Measurements from ENCODE around the gene ARHGAP6. TPM values are rescaled to one million over a fixed set of nuclear protein-coding genes. Genes with fewer than 3 reads are reported as not detected.

The ARHGAP6 gene
- total and polyA plus RNA-seq, 9 of the 15 experiments (the other 6 are each of a cell fraction or from before 2014, with no cell fraction given) = 12.5 to 63.6 (median 41.8) TPM

DNA sequence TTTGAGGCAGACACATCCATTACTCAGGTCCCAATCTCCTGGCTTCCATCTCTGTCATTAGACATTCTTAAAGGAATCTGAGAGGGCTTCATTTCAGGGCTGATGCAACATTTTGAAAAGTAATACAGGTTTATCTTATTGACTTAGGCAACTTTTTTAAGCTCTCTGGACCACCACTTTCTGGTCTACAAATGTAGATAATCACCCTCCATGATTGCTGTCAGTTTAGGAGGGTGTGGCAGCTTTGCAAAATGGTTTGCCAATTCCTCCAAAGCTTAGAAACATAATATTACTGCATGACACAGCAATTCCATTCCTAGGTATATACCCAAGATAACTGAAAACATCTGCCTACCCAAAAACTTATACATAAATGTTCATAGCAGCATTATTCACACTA is 77.6 kb downstream of the ARHGAP6 start:
- in situ Hi-C loops (cut with MboI) (no loop called here), intact Hi-C loops (cut with micrococcal nuclease) (no loop called here)
- no peaks in the 10 kb centered on the region for H3K27me3 ChIP-seq (ENCODE audit: control insufficient read depth in 2 of 2, insufficient read depth in 2 of 2, low read length in 2 of 2)
- no peak overlapping the region for H3K27ac ChIP-seq (ENCODE audit: extremely low read depth, low read depth, low read length)
- FAIRE-seq (peak; percentile 19), DNase-seq (ENCODE audit: extremely low read depth in 1 of 4, low spot score in 3 of 4) (peak in 2 of 4 experiments; percentile 4 to 8), ATAC-seq (peak; percentile 86)
- no peak overlapping the region for H3K4me3 ChIP-seq
- H2AFZ ChIP-seq (ENCODE audit: low read depth, low read length) = no peak overlapping the region
- H3K9me3 ChIP-seq (replicated peaks; ENCODE audit: control insufficient read depth, insufficient read depth, low read depth, low read length) = no peaks in the 10 kb centered on the region
- POLR2A ChIA-PET = interaction anchor here (0.7 kb wide), 1 partner anchor 459 kb away, joined by 3 read pairs; no protein-coding TSS in a partner anchor
- H3K4me2 ChIP-seq (ENCODE audit: insufficient read depth, low read length) = no peak overlapping the region
- no peaks in the 10 kb centered on the region for H3K9me1 ChIP-seq (ENCODE audit: control insufficient read depth, insufficient read depth, low read length)
- BruUV-seq (replicated peaks) = no TSS peak
- no peaks in the 10 kb centered on the region for H4K20me1 ChIP-seq (replicated peaks; ENCODE audit: control insufficient read depth, insufficient read depth, low read length)
- H3K9ac ChIP-seq (ENCODE audit: insufficient read depth in 1 of 2, low read depth in 2 of 2, low read length in 2 of 2) = no peak overlapping the region
- no peaks in the 10 kb centered on the region for H3K36me3 ChIP-seq (ENCODE audit: control insufficient read depth, insufficient read depth, low read length)
- H3K79me2 ChIP-seq (ENCODE audit: control insufficient read depth, insufficient read depth, low read length) = no peaks in the 10 kb centered on the region
- H3K4me1 ChIP-seq (replicated peaks in 1 of 2; ENCODE audit: control insufficient read depth in 2 of 2, insufficient read depth in 2 of 2, low read length in 2 of 2) = peaks cover 0 to 20% of the 10 kb centered on the region in 2 experiments; a peak in 3 of 5 replicates
- CTCF ChIA-PET (ENCODE audit: low intra/inter-chr PET ratio) = no interaction called here
- TF ChIP-seq ETV1 (tag; conservative IDR thresholded peaks at IDR 0.05; ENCODE audit: low read depth) (no peak), CXXC5 (CRISPR knock-in tag; IDR thresholded peaks at IDR 0.05) (no peak), HDAC1 (IDR thresholded peaks at IDR 0.05) (no peak), ZKSCAN1 (IDR thresholded peaks at IDR 0.05; ENCODE audit: low read depth, low read length) (no peak), ZNF263 (CRISPR knock-in tag; IDR thresholded peaks at IDR 0.05; ENCODE audit: borderline replicate concordance) (no peak), THRAP3 (IDR thresholded peaks at IDR 0.05; ENCODE audit: borderline replicate concordance) (no peak), MYNN (IDR thresholded peaks at IDR 0.05) (no peak), MYNN (CRISPR knock-in tag; IDR thresholded peaks at IDR 0.05) (no peak), JUN (IDR thresholded peaks at IDR 0.05; ENCODE audit: borderline replicate concordance, low read depth, low read length) (no peak), JUN (CRISPR knock-in tag; IDR thresholded peaks at IDR 0.05; ENCODE audit: borderline replicate concordance) (no peak), EHMT2 (IDR thresholded peaks at IDR 0.05) (no peak), DACH1 (IDR thresholded peaks at IDR 0.05; ENCODE audit: partially characterized antibody) (no peak), ZNF57 (CRISPR knock-in tag; IDR thresholded peaks at IDR 0.05) (no peak), ZNF696 (CRISPR knock-in tag; conservative IDR thresholded peaks at IDR 0.05) (no peak), LARP7 (IDR thresholded peaks at IDR 0.05) (no peak), HDGF (IDR thresholded peaks at IDR 0.05) (no peak), NFATC3 (IDR thresholded peaks at IDR 0.05) (no peak)
- TF ChIP-seq, protein P1, sequence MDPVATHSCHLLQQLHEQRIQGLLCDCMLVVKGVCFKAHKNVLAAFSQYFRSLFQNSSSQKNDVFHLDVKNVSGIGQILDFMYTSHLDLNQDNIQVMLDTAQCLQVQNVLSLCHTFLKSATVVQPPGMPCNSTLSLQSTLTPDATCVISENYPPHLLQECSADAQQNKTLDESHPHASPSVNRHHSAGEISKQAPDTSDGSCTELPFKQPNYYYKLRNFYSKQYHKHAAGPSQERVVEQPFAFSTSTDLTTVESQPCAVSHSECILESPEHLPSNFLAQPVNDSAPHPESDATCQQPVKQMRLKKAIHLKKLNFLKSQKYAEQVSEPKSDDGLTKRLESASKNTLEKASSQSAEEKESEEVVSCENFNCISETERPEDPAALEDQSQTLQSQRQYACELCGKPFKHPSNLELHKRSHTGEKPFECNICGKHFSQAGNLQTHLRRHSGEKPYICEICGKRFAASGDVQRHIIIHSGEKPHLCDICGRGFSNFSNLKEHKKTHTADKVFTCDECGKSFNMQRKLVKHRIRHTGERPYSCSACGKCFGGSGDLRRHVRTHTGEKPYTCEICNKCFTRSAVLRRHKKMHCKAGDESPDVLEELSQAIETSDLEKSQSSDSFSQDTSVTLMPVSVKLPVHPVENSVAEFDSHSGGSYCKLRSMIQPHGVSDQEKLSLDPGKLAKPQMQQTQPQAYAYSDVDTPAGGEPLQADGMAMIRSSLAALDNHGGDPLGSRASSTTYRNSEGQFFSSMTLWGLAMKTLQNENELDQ (CRISPR knock-in tag; IDR thresholded peaks at IDR 0.05; ENCODE audit: borderline replicate concordance) = no peak
- TF ChIP-seq, protein P2, sequence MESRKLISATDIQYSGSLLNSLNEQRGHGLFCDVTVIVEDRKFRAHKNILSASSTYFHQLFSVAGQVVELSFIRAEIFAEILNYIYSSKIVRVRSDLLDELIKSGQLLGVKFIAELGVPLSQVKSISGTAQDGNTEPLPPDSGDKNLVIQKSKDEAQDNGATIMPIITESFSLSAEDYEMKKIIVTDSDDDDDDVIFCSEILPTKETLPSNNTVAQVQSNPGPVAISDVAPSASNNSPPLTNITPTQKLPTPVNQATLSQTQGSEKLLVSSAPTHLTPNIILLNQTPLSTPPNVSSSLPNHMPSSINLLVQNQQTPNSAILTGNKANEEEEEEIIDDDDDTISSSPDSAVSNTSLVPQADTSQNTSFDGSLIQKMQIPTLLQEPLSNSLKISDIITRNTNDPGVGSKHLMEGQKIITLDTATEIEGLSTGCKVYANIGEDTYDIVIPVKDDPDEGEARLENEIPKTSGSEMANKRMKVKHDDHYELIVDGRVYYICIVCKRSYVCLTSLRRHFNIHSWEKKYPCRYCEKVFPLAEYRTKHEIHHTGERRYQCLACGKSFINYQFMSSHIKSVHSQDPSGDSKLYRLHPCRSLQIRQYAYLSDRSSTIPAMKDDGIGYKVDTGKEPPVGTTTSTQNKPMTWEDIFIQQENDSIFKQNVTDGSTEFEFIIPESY (CRISPR knock-in tag; IDR thresholded peaks at IDR 0.05) = no peak
- TF ChIP-seq, protein P3, sequence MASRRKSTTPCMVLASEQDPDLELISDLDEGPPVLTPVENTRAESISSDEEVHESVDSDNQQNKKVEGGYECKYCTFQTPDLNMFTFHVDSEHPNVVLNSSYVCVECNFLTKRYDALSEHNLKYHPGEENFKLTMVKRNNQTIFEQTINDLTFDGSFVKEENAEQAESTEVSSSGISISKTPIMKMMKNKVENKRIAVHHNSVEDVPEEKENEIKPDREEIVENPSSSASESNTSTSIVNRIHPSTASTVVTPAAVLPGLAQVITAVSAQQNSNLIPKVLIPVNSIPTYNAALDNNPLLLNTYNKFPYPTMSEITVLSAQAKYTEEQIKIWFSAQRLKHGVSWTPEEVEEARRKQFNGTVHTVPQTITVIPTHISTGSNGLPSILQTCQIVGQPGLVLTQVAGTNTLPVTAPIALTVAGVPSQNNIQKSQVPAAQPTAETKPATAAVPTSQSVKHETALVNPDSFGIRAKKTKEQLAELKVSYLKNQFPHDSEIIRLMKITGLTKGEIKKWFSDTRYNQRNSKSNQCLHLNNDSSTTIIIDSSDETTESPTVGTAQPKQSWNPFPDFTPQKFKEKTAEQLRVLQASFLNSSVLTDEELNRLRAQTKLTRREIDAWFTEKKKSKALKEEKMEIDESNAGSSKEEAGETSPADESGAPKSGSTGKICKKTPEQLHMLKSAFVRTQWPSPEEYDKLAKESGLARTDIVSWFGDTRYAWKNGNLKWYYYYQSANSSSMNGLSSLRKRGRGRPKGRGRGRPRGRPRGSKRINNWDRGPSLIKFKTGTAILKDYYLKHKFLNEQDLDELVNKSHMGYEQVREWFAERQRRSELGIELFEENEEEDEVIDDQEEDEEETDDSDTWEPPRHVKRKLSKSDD (conservative IDR thresholded peaks at IDR 0.05; ENCODE audit: low read length) = no peak
